Choroid plexus epithelial cell (primary cell): ENCODE measurements around the gene KRTAP5-1.

ENCODE experiments used
- DNase-seq: peaks from one replicate; pipeline ENCODE4 v3.0.0-alpha.2; 2010; ENCODE audit warnings: low read depth
- H3K4me3 ChIP-seq: 2 replicates; pipeline ENCODE4 v1.5.1; 2011; ENCODE audit warnings: low read depth, mild to moderate bottlenecking, control low read depth, low read length, moderate library complexity
- CTCF ChIP-seq: conservative IDR thresholded peaks from 2 replicates; pipeline ENCODE4 v1.5.1; 2011; ENCODE audit warnings: low read depth, mild to moderate bottlenecking, control low read depth, inconsistent platforms, low read length, moderate library complexity

KRTAP5-1 gene

GRCh38 chr11:1548221-1549070 is 36.6 kb downstream of the KRTAP5-1 start:
- peak; percentile 59 for DNase-seq
- H3K4me3 ChIP-seq = no peak overlapping the region
- no peak for TF ChIP-seq CTCF

- no peak for DNase-seq
- no peak for TF ChIP-seq CTCF
- H3K4me3 ChIP-seq = no peak overlapping the region
These were observed 37.5 kb downstream of the KRTAP5-1 start for GRCh38 chr11:1547467-1548098.

GRCh38 chr11:1546536-1547466 is 38.3 kb downstream of the KRTAP5-1 start:
- no peak overlapping the region for H3K4me3 ChIP-seq
- TF ChIP-seq CTCF = peak; percentile 32
- peak; percentile 25 for DNase-seq

- H3K4me3 ChIP-seq = no peak overlapping the region
- TF ChIP-seq CTCF = no peak
- DNase-seq = no peak
These were observed 39.0 kb downstream of the KRTAP5-1 start for GRCh38 chr11:1546077-1546535.

GRCh38 chr11:1545432-1545831 is 39.7 kb downstream of the KRTAP5-1 start:
- DNase-seq = no peak
- no peak overlapping the region for H3K4me3 ChIP-seq
- TF ChIP-seq CTCF = no peak

- no peak overlapping the region for H3K4me3 ChIP-seq
- TF ChIP-seq CTCF = no peak
- no peak for DNase-seq
These were observed 40.5 kb downstream of the KRTAP5-1 start for GRCh38 chr11:1544536-1544935.
